Measurements from ENCODE around the gene ZNF699.

GRCh38 chr19:9313756-9314155, 4.1 kb upstream of the ZNF699 start:
- TF ChIP-seq CTCF (IDR thresholded peaks at IDR 0.05), result no peak
- no peak for TF ChIP-seq POLR2A (IDR thresholded peaks at IDR 0.05)
